Measurements from ENCODE around the gene VWA3B. TPM values are rescaled to one million over a fixed set of nuclear protein-coding genes. Genes with fewer than 3 reads are reported as not detected.
A peak's percentile ranks its signal among the peaks of the same experiment; 100 is the strongest.

The VWA3B gene
- polyA plus RNA-seq, 1 donor (not counting 4 experiments of a cell fraction or from before 2014, with no cell fraction given) = not detected

- FAIRE-seq = no peak
- Histone ChIP-seq H3K36me3 (ENCODE audit: control insufficient read depth in 2 of 2, extremely low read depth in 1 of 2, insufficient read depth in 2 of 2, low read length in 2 of 2) (no peaks in the 10 kb centered on the region), H3K9ac (ENCODE audit: control insufficient read depth, extremely low read depth, insufficient read depth, low read length) (no peak overlapping the region), H3K79me2 (ENCODE audit: control insufficient read depth, insufficient read depth, low read length) (no peaks in the 10 kb centered on the region), H3K4me1 (ENCODE audit: control insufficient read depth, extremely low read depth, insufficient read depth, low read length) (no peaks in the 10 kb centered on the region), H3K9me1 (ENCODE audit: control insufficient read depth, extremely low read depth, insufficient read depth, low read length) (no peaks in the 10 kb centered on the region), H2AFZ (ENCODE audit: control insufficient read depth, low read length) (no peak overlapping the region), H4K20me1 (ENCODE audit: control insufficient read depth, extremely low read depth, insufficient read depth, low read length) (no peaks in the 10 kb centered on the region), H3K4me2 (ENCODE audit: control insufficient read depth, extremely low read depth, insufficient read depth, low read depth, low read length) (no peak overlapping the region), H3K9me3 (ENCODE audit: control insufficient read depth, low read depth, low read length) (no peaks in the 10 kb centered on the region), H3K27me3 (ENCODE audit: control insufficient read depth, extremely low read depth, insufficient read depth, low read length) (peaks cover 14% of the 10 kb centered on the region), H3K4me3 (ENCODE audit: control insufficient read depth in 2 of 3, extremely low read depth in 1 of 3, insufficient read depth in 2 of 3, low read depth in 1 of 3, low read length in 3 of 3) (no peak overlapping the region), H3K27ac (ENCODE audit: control insufficient read depth, insufficient read depth, low read length) (no peak overlapping the region)
- DNase-seq (ENCODE audit: low read depth, low spot score) = no peak
- dilution Hi-C loops (cut with MboI; ENCODE audit: extremely low pct_ligation_motif_present, low sequenced_read_pairs) = no loop called here
- TF ChIP-seq CTCF (optimal IDR thresholded peaks at IDR 0.05 in 1 of 3, IDR thresholded peaks at IDR 0.05 in 1 of 3, conservative IDR thresholded peaks at IDR 0.05 in 1 of 3; ENCODE audit: extremely low read depth in 1 of 3, insufficient read depth in 2 of 3, low read length in 3 of 3) = no peak
- no peak for TF ChIP-seq EZH2 (IDR thresholded peaks at IDR 0.05; ENCODE audit: low read length)
These were observed 125.4 kb downstream of the VWA3B start for GRCh38 chr2:98212092-98213000.

DNA sequence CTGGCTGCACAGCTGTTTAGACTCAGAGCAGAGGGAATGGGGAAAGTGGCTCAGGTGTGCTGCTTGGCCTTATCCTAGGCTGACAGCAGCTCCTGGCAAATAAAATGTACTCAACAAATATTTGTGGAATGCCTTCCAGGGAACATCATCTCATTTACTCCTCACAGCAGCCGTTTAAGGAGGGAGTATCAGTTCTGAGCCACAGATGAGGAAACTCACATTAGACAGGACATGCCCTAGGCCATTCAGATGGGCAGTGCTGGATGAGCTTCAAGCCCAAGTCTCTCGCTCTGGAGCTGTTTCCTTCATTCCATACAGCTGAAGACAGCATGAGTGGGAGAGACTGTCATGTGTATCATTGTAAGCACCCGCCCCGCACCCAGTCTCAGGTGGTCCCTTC, 129.6 kb downstream of the VWA3B start:
- H3K9me3 ChIP-seq (ENCODE audit: control insufficient read depth, low read depth, low read length) = no peaks in the 10 kb centered on the region
- H3K27me3 ChIP-seq (ENCODE audit: control insufficient read depth, extremely low read depth, insufficient read depth, low read length) = peaks cover 6% of the 10 kb centered on the region
- no peaks in the 10 kb centered on the region for H3K79me2 ChIP-seq (ENCODE audit: control insufficient read depth, insufficient read depth, low read length)
- peak; percentile 48 for FAIRE-seq
- no peaks in the 10 kb centered on the region for H3K36me3 ChIP-seq (ENCODE audit: control insufficient read depth in 2 of 2, extremely low read depth in 1 of 2, insufficient read depth in 2 of 2, low read length in 2 of 2)
- DNase-seq (ENCODE audit: low read depth, low spot score) = no peak
- H3K4me1 ChIP-seq (ENCODE audit: control insufficient read depth, extremely low read depth, insufficient read depth, low read length) = no peaks in the 10 kb centered on the region
- dilution Hi-C loops (cut with MboI; ENCODE audit: extremely low pct_ligation_motif_present, low sequenced_read_pairs) = no loop called here
- no peak overlapping the region for H3K4me3 ChIP-seq (ENCODE audit: control insufficient read depth in 2 of 3, extremely low read depth in 1 of 3, insufficient read depth in 2 of 3, low read depth in 1 of 3, low read length in 3 of 3)
- TF ChIP-seq EZH2 (IDR thresholded peaks at IDR 0.05; ENCODE audit: low read length) (no peak), CTCF (optimal IDR thresholded peaks at IDR 0.05 in 1 of 3, IDR thresholded peaks at IDR 0.05 in 1 of 3, conservative IDR thresholded peaks at IDR 0.05 in 1 of 3; ENCODE audit: extremely low read depth in 1 of 3, insufficient read depth in 2 of 3, low read length in 3 of 3) (no peak)
- no peak overlapping the region for H3K4me2 ChIP-seq (ENCODE audit: control insufficient read depth, extremely low read depth, insufficient read depth, low read depth, low read length)
- no peak overlapping the region for H3K9ac ChIP-seq (ENCODE audit: control insufficient read depth, extremely low read depth, insufficient read depth, low read length)
- no peak overlapping the region for H2AFZ ChIP-seq (ENCODE audit: control insufficient read depth, low read length)
- no peaks in the 10 kb centered on the region for H4K20me1 ChIP-seq (ENCODE audit: control insufficient read depth, extremely low read depth, insufficient read depth, low read length)
- H3K9me1 ChIP-seq (ENCODE audit: control insufficient read depth, extremely low read depth, insufficient read depth, low read length) = no peaks in the 10 kb centered on the region
- H3K27ac ChIP-seq (ENCODE audit: control insufficient read depth, insufficient read depth, low read length) = no peak overlapping the region

Data from keratinocyte (primary cell).